K562 (cell line): ENCODE data around the gene TELO2. TPM values are rescaled to one million over a fixed set of nuclear protein-coding genes. Genes with fewer than 3 reads are reported as not detected.

Experiments
- ATAC-seq: fragments of 200-7000 bp; cut with Tn5 transposase; 3 replicates; pipeline ENCODE4 v1.9.1; 2020; ENCODE audit warnings: moderate library complexity
- BruUV-seq: library from RNA; stranded (reverse); fragments of 400-500 nt; replicated peaks from 2 replicates; lab custom pipeline; 2021; lab: Mats Ljungman, UMichigan
- CTCF ChIA-PET: fragments of 300-600 bp; formaldehyde crosslinking; extraction: SDS; loops from one replicate; lab custom pipeline; 2021; ENCODE audit warnings: low intra/inter-chr PET ratio; lab: Yijun Ruan, JAX
- POLR2A ChIA-PET: fragments of 300-600, 350-650 bp; sonication (Branson Sonifier 250); formaldehyde crosslinking; extraction: SDS; loops from one replicate; lab custom pipeline; 2021; ENCODE audit warnings: antibody characterized with exemption, inconsistent platforms; lab: Yijun Ruan, JAX
- DNase-seq, 4 experiments: peaks; one replicate each; pipeline versions ENCODE4 v3.0.0 to v3.0.0-alpha.2; 2011 to 2018; ENCODE audit warnings: low spot score in 3 of 4, mixed read lengths in 3 of 4; ENCODE audit errors: extremely low read depth in 1 of 4
- FAIRE-seq: peaks from 2 replicates; lab custom pipeline; 2011; peaks lifted over from hg19 to GRCh38; lab: Jason Lieb, UNC
- H2AFZ ChIP-seq: 2 replicates; pipeline ENCODE4 v1.6.0; 2011; ENCODE audit warnings: low read depth, low read length, control low read depth, inconsistent platforms
- H3K27ac ChIP-seq: fragments of 200-600 bp; 3 replicates; pipeline ENCODE4 v1.8.0; 2011; ENCODE audit warnings: low read depth, mild to moderate bottlenecking, control low read depth, inconsistent platforms, low read length, moderate library complexity, mixed read lengths; ENCODE audit errors: extremely low read depth
- H3K27me3 ChIP-seq, 2 experiments: fragments of 300-600 bp in 1 of 2; 2 replicates in 1 of 2; 3 replicates in 1 of 2; pipeline versions ENCODE4 v1.6.0 to v1.8.0; 2011; ENCODE audit warnings: inconsistent platforms in 2 of 2, low read length in 2 of 2, mild to moderate bottlenecking in 1 of 2, mixed read lengths in 1 of 2, moderate library complexity in 1 of 2; ENCODE audit not compliant: control insufficient read depth in 2 of 2, insufficient read depth in 2 of 2
- H3K36me3 ChIP-seq: fragments of 300-600 bp; 3 replicates; pipeline ENCODE4 v1.8.0; 2011; ENCODE audit warnings: mild to moderate bottlenecking, low read length, inconsistent platforms; ENCODE audit not compliant: control insufficient read depth, insufficient read depth
- H3K4me1 ChIP-seq, 2 experiments: fragments of 200-600 bp in 1 of 2; replicated peaks in 1 of 2; 2 replicates in 1 of 2; 3 replicates in 1 of 2; pipeline versions ENCODE4 v1.5.1 to v1.8.0; 2011; ENCODE audit warnings: inconsistent platforms in 2 of 2, low read length in 2 of 2, mild to moderate bottlenecking in 1 of 2, mixed read lengths in 1 of 2, moderate library complexity in 1 of 2; ENCODE audit not compliant: control insufficient read depth in 2 of 2, insufficient read depth in 2 of 2
- H3K4me2 ChIP-seq: 2 replicates; pipeline ENCODE4 v1.6.1; 2011; ENCODE audit warnings: low read length, control low read depth, inconsistent platforms, mixed read lengths; ENCODE audit not compliant: insufficient read depth
- H3K4me3 ChIP-seq: fragments of 200-600 bp; sonication (generic), shearing (Covaris generic); 2 replicates; pipeline ENCODE4 v1.5.1; 2016; ENCODE audit warnings: control low read depth, inconsistent platforms
- H3K79me2 ChIP-seq: fragments of 200-600 bp; 3 replicates; pipeline ENCODE4 v1.8.0; 2011; ENCODE audit warnings: low read length, inconsistent platforms; ENCODE audit not compliant: control insufficient read depth, insufficient read depth
- H3K9ac ChIP-seq, 2 experiments: 2 replicates each; pipeline versions ENCODE4 v1.6.0 to v1.6.1; 2011; ENCODE audit warnings: low read depth in 2 of 2, low read length in 2 of 2, control low read depth in 1 of 2, inconsistent platforms in 1 of 2, mild to moderate bottlenecking in 1 of 2, mixed read lengths in 1 of 2; ENCODE audit not compliant: insufficient read depth in 1 of 2
- H3K9me1 ChIP-seq: one replicate; pipeline ENCODE4 v1.6.0; 2011; ENCODE audit warnings: inconsistent platforms, mild to moderate bottlenecking, low read length, moderate library complexity; ENCODE audit not compliant: control insufficient read depth, insufficient read depth
- H3K9me3 ChIP-seq: replicated peaks from 2 replicates; pipeline ENCODE4 v1.5.1; 2011; ENCODE audit warnings: low read depth, low read length, inconsistent platforms; ENCODE audit not compliant: control insufficient read depth, insufficient read depth
- H4K20me1 ChIP-seq: replicated peaks from 2 replicates; pipeline ENCODE4 v1.6.1; 2011; ENCODE audit warnings: low read length, inconsistent platforms, mixed read lengths; ENCODE audit not compliant: control insufficient read depth, insufficient read depth
- CHD4 ChIP-seq: fragments of 200-600 bp; sonication (generic); IDR thresholded peaks from 3 replicates; pipeline ENCODE4 v1.6.1; 2012; ENCODE audit warnings: low read depth, mild to moderate bottlenecking, mixed read lengths, low read length, inconsistent platforms; ENCODE audit not compliant: insufficient read depth, insufficient replicate concordance, poor library complexity, severe bottlenecking
- JUND ChIP-seq, 2 experiments: IDR thresholded peaks; 2 replicates in 1 of 2; 3 replicates in 1 of 2; pipeline ENCODE4 v1.6.1; 2011; ENCODE audit warnings: borderline replicate concordance in 2 of 2, low read depth in 2 of 2, low read length in 2 of 2, improper control_type of control experiment in 1 of 2, missing biosample characterization in 1 of 2, missing genetic modification characterization in 1 of 2, missing genetic modification reagents in 1 of 2
- NR2C1 ChIP-seq, 2 experiments: fragments of 450-650 bp; IDR thresholded peaks; 2 replicates each; pipeline ENCODE4 v1.6.1; 2017; ENCODE audit warnings: mild to moderate bottlenecking in 2 of 2, antibody characterized with exemption in 1 of 2, inconsistent platforms in 1 of 2, missing compliant biosample characterization in 1 of 2, missing genetic modification characterization in 1 of 2
- NR2C2 ChIP-seq, 2 experiments: fragments of 200-800 bp in 1 of 2; sonication (Bioruptor generic) in 1 of 2; sonication (generic) in 1 of 2; formaldehyde crosslinking in 1 of 2; IDR thresholded peaks; 2 replicates each; pipeline versions ENCODE4 v1.6.1 to v1.8.0; 2016 to 2022; ENCODE audit warnings: mild to moderate bottlenecking in 1 of 2, missing compliant biosample characterization in 1 of 2, missing genetic modification characterization in 1 of 2, missing genetic modification reagents in 1 of 2
- PHF20 ChIP-seq: fragments of 450-650 bp; IDR thresholded peaks from 2 replicates; pipeline ENCODE4 v1.6.1; 2018; ENCODE audit not compliant: partially characterized antibody
- POLR2G ChIP-seq: fragments of 200-400 bp; formaldehyde crosslinking; IDR thresholded peaks from 2 replicates; pipeline ENCODE4 v1.6.1; 2017; ENCODE audit warnings: low read depth, mild to moderate bottlenecking, antibody characterized with exemption, low read length, moderate library complexity
- SLC30A9 ChIP-seq: fragments of 250-450 bp; sonication (Bioruptor Pico); IDR thresholded peaks from 2 replicates; pipeline ENCODE4 v1.8.0; 2022; ENCODE audit warnings: mild to moderate bottlenecking, moderate library complexity
- TEAD1 ChIP-seq, 2 experiments: fragments of 450-650 bp in 1 of 2; sonication (generic) in 1 of 2; formaldehyde crosslinking; IDR thresholded peaks; 2 replicates each; pipeline versions ENCODE4 v1.4.0 to v1.8.0; 2020 to 2022; ENCODE audit warnings: mild to moderate bottlenecking in 2 of 2, missing genetic modification reagents in 1 of 2
- TFAP4 ChIP-seq: sonication (generic); formaldehyde crosslinking; IDR thresholded peaks from 2 replicates; pipeline ENCODE4 v1.8.0; 2022; ENCODE audit warnings: missing genetic modification reagents, mild to moderate bottlenecking, moderate library complexity, borderline replicate concordance
- WGBS: fragments of 100-300 bp; shearing (Covaris generic); methylation state at CpG from one replicate; pipeline ENCODE4 v1.1.6; 2016; ENCODE audit warnings: low coverage, mixed read lengths; ENCODE audit not compliant: insufficient coverage; ENCODE audit errors: missing lambda C conversion rate; 5-methylcytosine and 5-hydroxymethylcytosine counted together
- in situ Hi-C: fragments of 300-500 bp; cut with MboI; formaldehyde crosslinking; loops from 4 replicates; pipeline ENCODE4 v1.15.0; 2018; ENCODE audit warnings: inconsistent platforms, mixed read lengths
- intact Hi-C: fragments of 100-400 bp; cut with micrococcal nuclease; formaldehyde crosslinking; loops from 2 replicates; pipeline ENCODE4 v1.14.2; 2022
- polyA plus RNA-seq, 8 experiments: library from polyadenylated mRNA; depleted of rRNA in 4 of 8; stranded (reverse) in 5 of 8; unstranded in 3 of 8; fragments of >200 nt; fragmentation: Nextera tagmentation in 2 of 8; fragmentation: Illumina TruSeq in 1 of 8; extraction: Ambion mirVana in 2 of 8; extraction: Trizol in 1 of 8; gene quantifications; 2 replicates each; pipeline versions ENCODE4 v1.2.1 to v1.2.3, GENCODE V29; 2011 to 2014; ENCODE audit warnings: inconsistent platforms in 1 of 8, missing spikeins in 1 of 8
- total RNA-seq, 7 experiments: library from RNA; depleted of rRNA in 6 of 7; stranded (reverse); fragments of >200 nt in 6 of 7; fragmentation: Illumina TruSeq in 2 of 7; extraction: Trizol in 2 of 7; gene quantifications; 2 replicates each; pipeline versions ENCODE4 v1.2.1 to v1.2.3, GENCODE V29; 2011 to 2021; ENCODE audit warnings: low replicate concordance in 1 of 7
- TF ChIP-seq, protein P1 (sequence below): fragments of 450-650 bp; IDR thresholded peaks from 2 replicates; pipeline ENCODE4 v1.6.1; 2016; ENCODE audit warnings: antibody characterized with exemption

The TELO2 gene
- total and polyA plus RNA-seq, 9 of the 15 experiments (the other 6 are each of a cell fraction or from before 2014, with no cell fraction given), result 0.51 to 91.8 (median 14.5) TPM

DNA sequence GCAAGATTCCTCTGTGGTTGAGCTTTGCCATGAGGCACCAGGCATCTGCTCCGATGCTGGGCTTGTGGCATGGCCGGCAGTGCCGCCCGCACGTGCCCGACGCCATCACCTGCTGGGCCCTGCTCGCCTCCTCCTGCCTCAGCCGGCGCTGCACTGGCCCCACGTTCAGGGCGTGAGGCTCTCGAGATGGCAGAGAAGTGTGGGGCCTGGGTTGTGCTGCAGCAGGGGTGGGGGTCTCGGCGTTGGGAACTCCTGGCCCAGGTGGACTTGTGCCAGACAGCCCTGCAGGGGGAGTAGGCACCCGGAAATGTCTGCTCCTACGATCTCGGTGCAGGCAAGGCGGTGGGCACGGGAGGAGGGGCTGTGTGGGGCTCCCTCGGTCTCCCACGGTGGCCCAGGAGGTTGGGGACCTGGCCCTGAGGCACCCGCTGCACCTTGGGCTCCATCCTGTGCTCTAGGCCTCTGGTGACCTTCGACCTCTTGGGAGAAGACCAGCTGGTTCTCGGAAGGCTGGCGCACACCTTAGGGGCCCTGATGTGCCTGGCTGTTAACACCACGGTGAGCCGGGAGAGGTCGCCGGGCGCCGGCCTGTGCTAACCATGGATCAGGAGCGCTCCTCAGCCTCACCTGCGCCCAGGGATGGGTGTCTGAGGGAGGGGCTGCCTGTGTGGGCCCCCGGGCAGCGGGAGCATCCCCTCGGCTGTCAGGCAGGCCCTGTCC is 13.5 kb downstream of the TELO2 start:
- Histone ChIP-seq H3K27ac (no peak overlapping the region), H4K20me1 (no peaks in the 10 kb centered on the region), H3K4me1 (peaks cover 0 to 47% of the 10 kb centered on the region in 2 experiments; a peak in 2 of 5 replicates), H3K9me1 (no peaks in the 10 kb centered on the region), H2AFZ (no peak overlapping the region), H3K9ac (no peak overlapping the region; a peak in 1 of 4 replicates), H3K27me3 (no peaks in the 10 kb centered on the region), H3K4me2 (no peak overlapping the region), H3K36me3 (peaks cover 71% of the 10 kb centered on the region; the same call in 1 of the 3 replicates), H3K9me3 (no peaks in the 10 kb centered on the region), H3K4me3 (no peak overlapping the region), H3K79me2 (no peaks in the 10 kb centered on the region)
- POLR2A ChIA-PET, result interaction anchor here (0.6 kb wide), 1 partner anchor 10 kb away, joined by 3 read pairs; no protein-coding TSS in a partner anchor
- FAIRE-seq (no peak), ATAC-seq (no peak), DNase-seq (no peak)
- no TSS peak for BruUV-seq
- intact Hi-C loops, result no loop called here
- in situ Hi-C loops, result no loop called here
- 90% methylated on average over 28 of the region's 37 CpGs for WGBS
- CTCF ChIA-PET, result no interaction called here
- TF ChIP-seq NR2C1 (IDR thresholded peaks at IDR 0.05) (0 out of 2 replicates have a peak, but pooled peaks have one; percentile 25), NR2C1 (tag; IDR thresholded peaks at IDR 0.05) (peak; percentile 37; the same call in 1 of the 2 replicates), PHF20 (no peak), JUND (IDR thresholded peaks at IDR 0.05; ENCODE audit: borderline replicate concordance, low read depth, low read length) (no peak), JUND (tag; IDR thresholded peaks at IDR 0.05; ENCODE audit: borderline replicate concordance, low read depth, low read length) (no peak), POLR2G (peak; percentile 49), CHD4 (no peak), TFAP4 (CRISPR knock-in tag) (peak; percentile 32; the same call in 1 of the 2 replicates), SLC30A9 (CRISPR knock-in tag) (no peak), NR2C2 (CRISPR knock-in tag; IDR thresholded peaks at IDR 0.05) (no peak), NR2C2 (tag; IDR thresholded peaks at IDR 0.05) (peak; percentile 15; the same call in 1 of the 2 replicates), TEAD1 (CRISPR knock-in tag; IDR thresholded peaks at IDR 0.05) (no peak)
- TF ChIP-seq, protein P1, sequence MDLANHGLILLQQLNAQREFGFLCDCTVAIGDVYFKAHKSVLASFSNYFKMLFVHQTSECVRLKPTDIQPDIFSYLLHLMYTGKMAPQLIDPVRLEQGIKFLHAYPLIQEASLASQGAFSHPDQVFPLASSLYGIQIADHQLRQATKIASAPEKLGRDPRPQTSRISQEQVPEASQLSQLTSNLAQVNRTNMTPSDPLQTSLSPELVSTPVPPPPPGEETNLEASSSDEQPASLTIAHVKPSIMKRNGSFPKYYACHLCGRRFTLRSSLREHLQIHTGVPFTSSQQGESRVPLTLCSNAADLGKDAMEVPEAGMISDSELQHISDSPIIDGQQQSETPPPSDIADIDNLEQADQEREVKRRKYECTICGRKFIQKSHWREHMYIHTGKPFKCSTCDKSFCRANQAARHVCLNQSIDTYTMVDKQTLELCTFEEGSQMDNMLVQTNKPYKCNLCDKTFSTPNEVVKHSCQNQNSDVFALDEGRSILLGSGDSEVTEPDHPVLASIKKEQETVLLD, result no peak
